LHCN-M2 (cell line): ENCODE data around the gene RAB6A. TPM values are rescaled to one million over a fixed set of nuclear protein-coding genes. Genes with fewer than 3 reads are reported as not detected.

Experiments
- DNase-seq: peaks from one replicate; pipeline ENCODE4 v3.0.0-alpha.2; 2012; ENCODE audit warnings: low read depth
- total RNA-seq: library from RNA; depleted of rRNA; stranded (reverse); fragments of >200 nt; gene quantifications from 2 replicates; pipeline ENCODE4 v1.2.3, GENCODE V29; 2014

The RAB6A gene
- total RNA-seq, 1 experiment from 2014 or later, result 120 TPM

- no peak for DNase-seq
Measured at GRCh38 chr11:73654482-73655021, 106.3 kb downstream of the RAB6A start.

DNA sequence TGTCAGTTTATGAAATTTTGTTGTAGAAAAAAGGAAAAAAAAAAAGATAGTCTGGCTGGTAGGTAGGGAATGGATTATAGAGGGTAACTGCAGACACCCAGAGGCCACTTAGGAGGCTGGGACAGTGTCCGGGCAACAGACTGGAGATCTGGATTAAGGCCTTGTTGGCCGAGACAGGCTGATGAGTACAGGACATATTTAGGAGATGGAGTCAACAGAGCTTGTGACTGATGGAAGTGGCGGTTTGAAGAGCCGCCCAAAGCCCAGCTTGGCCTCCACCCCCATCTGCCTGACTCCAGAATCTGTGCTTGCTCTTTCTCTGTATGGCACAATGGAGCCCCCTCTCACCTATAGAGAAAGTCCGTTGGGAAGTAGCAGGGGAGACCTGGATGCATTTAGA, 106.9 kb downstream of the RAB6A start:
- DNase-seq, result no peak

GRCh38 chr11:73652856-73653559, 107.9 kb downstream of the RAB6A start:
- peak; percentile 45 for DNase-seq

DNA sequence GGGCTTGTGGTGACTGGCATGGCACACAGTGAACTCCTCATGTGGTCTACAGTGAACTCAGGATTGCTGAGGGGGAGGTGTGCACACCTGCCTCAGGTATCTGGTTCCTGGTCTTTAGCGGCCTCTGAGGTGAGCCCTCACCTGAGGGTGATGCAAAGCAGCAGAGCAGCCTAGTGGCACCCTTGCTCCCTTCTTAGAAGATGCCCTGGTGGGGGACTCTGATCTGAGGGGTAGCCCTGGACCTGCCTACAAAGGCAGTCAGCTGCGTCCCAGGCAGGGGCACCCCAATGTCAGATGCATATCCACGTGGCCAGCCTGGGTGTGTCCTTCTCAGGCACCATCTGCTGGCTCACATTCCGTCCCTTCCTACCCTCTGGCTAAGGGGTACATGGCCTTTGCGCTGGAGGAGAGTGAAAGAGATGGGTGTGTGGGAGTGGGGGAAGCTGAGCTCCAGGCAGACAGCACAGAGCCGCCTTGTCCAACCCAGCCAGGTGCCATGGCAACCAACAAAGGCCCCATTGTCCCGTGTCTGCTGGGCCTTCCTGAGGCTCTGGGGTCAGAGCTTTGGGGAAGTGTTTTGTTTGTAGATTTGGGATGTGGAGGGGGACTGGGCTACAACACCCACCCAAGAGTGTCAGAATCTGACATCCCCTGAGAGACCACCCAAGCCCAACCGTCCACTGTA, 108.7 kb downstream of the RAB6A start:
- no peak for DNase-seq

DNA sequence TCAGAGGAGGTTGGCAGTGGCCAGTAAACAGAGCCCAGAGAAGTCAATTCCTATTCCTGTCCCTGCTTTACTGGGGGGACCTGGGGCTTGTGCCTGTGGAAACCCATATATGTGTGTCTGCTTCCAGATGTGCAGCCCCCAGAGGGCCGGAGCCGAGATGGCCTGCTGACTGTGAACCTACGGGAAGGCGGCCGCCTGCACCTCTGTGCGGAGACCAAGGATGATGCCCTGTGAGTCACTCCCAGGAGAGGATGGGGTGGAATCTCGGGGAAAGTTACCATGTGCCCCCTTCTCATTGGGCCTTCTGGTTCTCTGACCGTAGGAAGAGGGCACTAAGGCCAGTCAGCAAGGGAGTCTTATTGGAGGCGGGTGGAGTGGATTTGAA, 109.2 kb downstream of the RAB6A start:
- no peak for DNase-seq

GRCh38 chr11:73651252-73651651, 109.6 kb downstream of the RAB6A start:
- no peak for DNase-seq

DNA sequence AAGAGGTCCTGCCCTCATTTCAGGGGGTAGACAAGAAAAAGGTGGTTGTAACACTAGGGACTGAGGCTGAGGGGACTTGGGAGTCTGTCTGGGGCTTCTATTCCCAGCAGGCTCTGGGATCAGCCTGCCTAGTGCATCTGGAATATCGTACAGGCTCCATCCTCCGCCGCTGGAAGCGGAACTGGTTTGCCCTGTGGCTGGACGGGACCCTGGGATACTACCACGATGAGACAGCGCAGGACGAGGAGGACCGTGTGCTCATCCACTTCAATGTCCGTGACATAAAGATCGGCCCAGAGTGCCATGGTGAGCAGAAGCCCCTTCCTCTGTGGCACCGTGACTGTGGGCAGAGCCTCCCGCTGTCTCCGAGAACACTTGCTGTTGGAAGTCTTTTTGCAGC, 110.5 kb downstream of the RAB6A start:
- DNase-seq, result no peak

GRCh38 chr11:73649206-73649605, 111.7 kb downstream of the RAB6A start:
- no peak for DNase-seq

DNA sequence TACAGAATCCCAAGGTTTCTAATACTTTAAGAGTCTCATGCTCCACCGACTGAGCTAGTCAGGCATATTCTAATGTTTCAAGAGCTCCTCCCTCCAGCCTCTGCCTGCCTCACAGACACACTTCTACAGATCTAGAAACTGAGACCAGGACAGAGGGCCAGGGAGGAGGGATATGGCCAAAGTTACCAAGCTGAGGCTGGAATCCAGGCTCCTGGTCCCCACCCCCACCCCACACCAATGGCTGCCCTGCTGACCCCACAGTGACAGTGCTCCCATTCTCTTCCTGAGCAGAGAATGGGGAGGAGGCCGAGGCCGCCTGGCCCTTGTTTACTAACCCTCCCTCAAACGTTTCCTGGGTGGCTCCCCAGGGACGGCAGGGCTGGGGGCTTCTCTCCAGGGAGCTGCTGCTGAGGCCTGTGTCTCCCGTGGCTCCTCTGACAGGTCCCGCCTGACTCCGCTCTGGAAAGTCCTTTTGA, 112.3 kb downstream of the RAB6A start:
- no peak for DNase-seq

DNA sequence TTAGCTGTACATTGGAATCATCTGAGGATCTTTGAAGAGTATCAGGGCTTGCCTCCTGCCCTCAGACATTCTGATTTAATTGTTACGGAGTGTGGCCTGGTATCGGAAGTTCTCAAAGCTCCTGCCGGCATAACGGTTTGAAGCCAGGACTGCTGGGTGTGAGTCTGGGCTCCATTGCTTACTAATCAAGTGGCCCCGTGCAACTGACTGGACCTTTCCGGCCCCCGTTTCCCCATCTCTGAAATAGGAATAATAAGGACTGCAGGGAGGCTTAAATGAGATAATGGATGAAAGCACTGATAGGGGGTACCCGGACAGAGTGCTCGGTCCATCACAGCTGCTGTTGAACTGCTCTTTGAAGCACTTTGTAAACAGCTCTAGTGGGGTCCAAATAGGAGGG, 112.8 kb downstream of the RAB6A start:
- DNase-seq, result no peak

DNA sequence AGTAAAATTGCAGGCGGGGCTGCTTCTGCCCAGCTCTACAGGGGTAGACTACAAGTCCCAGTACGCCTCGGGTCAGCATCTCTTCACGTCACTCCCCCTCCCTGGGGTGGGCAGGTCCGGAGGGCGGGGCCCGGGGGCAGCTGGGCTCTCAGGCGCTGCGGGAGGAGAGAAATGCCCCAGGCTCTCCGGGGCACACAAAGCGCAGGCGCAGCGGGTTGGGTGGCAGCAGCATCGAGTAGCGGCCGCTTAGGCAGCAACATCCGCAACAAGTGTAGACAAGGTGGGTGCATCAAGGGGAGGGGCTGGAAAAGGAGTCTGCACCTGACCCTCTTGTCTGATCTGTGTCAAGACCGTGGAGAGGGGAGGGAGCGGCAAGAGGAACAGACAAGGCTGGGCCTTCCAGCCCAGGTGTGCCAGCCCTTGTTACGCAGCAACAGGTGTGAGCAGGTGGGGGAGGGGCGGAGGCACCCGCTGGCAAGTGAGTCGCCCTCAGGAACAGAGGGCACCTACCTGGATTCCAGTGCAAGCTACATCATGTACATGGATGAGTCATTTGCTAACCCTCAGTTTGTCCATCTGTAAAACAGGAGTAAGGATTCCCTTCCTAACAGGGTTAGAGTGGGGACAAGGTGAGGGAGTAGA, 113.3 kb downstream of the RAB6A start:
- peak; percentile 76 for DNase-seq

DNA sequence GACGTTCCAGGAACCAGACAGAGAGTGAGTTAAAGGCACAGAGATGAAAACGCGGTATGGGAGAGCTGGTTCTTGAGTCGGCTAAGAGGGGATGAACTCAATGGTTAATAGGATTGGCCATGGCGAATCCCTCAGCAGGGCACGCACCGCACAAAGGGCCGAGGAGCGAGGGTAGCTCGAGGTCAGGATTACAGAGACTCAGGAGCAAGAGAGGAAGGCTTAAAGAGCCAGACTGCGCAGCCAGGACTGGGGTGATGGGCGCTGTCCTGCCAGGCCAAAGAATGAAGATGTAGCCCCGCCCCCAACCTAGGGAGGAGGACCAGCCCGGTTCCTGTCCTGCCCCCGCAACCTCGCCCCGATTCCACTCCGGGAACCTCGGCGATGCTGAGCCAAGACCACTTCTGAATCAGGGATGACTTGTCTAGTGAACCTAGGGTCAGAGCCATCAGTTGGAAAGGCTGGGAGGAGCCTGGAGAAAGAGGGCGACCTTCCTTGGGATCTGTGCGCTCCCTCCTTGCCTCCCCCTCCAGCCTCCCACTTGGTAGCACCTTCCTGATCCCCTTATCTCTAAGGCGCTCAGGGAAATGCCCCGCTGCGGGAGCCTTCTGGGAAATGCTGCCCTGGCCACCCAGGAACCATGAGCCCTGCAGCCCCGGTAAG, 114.8 kb downstream of the RAB6A start, which contains the start of gene PLEKHB1:
TSS of gene PLEKHB1 (plus strand) at position 610 of the 660 bp plus-strand sequence. CDS start at position 638, 28 bp downstream.
- DNase-seq, result no peak

GRCh38 chr11:73645121-73645969, 115.5 kb downstream of the RAB6A start:
- DNase-seq, result no peak

DNA sequence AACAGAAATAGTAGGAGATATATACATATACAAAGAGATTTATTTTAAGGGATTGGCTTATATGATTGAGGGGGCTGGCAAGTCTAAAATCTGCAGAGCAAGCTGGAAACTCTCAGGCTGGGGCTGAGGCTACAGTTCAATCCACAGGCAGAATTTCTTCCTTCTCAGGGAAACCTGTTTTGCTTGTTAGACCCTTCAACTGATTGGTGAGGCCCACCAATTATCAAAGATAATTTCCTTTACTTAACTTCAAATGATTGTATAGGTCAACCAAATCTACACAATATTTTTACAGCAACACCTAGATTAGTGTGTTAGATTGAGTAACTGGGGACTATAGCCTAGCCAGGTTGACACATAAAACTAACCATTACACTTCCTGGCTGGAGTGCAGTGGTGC, 119.2 kb downstream of the RAB6A start:
- no peak for DNase-seq

GRCh38 chr11:73640592-73640991, 120.3 kb downstream of the RAB6A start:
- no peak for DNase-seq

DNA sequence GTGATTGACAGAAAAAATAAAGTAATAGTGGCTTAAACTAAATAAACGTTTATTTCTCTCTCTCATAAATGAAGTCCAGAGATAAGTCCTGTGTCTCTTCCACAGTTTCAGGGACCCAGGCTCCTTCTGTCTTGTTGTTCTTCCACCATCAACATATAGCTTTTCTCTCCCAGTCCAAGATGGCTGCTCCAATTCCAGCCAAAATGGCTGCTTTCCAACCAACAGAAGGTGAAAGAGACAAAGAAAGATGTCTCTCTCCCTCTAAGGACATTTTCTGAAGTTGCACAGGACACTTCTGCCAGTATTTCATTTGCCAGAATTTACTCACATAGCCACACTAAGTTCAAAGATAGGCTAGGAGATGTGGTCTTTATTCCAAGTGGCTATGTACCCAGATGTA, 123.9 kb downstream of the RAB6A start:
- DNase-seq, result no peak

DNA sequence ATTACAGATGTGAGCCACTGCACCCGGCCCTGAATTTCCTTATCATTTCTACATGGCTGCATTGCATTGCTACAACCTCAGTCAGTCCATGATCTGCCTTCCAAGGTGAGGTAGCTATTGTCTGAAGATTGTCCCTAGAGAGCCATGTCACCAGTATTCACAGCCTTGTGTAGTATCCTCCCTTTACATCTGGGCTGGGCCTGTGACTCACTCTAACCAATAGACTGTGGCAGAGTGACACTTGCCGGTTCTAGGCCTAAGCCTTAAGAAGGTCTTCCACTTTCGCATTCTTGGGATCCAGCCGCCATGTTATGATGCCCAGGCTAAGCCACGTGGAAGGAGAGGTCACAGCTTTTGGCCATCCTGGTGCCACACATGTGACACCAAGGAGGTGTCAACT, 124.6 kb downstream of the RAB6A start:
- DNase-seq, result no peak

DNA sequence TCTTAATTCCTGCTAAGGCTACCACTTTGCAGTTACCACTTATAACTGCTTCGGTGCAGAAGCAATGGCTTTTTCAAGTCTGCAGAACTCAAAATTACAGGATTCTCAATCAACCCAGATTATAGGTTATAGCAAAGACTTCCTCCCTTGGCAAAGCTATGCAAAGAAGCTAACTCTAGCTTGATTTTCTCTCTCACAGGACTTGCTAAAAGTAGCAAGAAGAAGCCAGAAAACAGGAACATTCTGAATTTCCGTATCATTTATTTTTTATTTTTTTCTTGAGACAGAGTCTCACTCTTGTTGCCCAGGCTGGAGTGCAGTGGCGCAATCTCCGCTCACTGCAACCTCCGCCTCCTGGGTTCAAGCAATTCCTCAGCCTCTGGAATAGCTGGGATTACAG, 125.2 kb downstream of the RAB6A start:
- no peak for DNase-seq

- DNase-seq, result no peak
Measured at GRCh38 chr11:73633999-73634398, 126.9 kb downstream of the RAB6A start.

DNA sequence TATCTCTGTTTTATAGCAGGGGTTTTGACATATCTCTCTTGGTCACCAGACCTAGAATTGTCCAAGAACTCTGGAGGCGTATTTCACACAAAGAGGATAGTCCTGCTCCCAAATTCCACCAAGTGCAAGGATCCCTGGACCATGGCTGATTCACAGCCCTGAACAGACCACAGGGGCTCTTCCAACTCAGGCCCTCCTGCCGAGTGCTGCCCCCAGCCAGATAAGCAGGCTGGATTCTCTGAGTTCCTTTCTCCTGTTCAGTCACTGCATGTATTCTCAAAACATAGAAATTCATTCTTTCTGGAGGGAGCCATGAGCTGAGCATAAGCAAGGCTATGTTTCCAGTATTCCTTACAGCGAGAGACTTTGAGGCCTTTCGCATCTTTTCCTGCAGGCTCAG, 127.9 kb downstream of the RAB6A start:
- no peak for DNase-seq

DNA sequence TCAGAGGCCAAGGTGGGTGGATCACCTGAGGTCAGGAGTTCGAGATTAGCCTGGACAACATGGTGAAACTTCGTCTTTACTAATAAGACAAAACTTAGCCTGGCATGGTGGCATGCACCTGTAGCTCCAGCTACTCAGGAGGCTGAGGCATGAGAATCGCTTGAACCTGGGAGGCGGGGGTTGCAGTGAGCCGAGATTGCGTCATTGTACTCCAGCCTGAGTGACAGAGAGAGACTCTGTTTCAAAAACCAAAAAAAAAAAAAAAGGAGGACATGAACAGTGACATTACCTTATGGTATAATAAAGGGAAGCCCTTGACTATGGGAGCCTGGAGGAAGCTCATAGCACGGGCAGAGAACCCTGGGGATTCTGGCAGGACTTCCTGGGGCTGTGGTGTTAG, 131.0 kb downstream of the RAB6A start:
- DNase-seq, result no peak
